Measurements from ENCODE around the gene CASP8. TPM values are rescaled to one million over a fixed set of nuclear protein-coding genes. Genes with fewer than 3 reads are reported as not detected.

Gene CASP8
- total and polyA plus RNA-seq, 2 of the 13 experiments (the other 11 are each of a cell fraction or from before 2014, with no cell fraction given): 25.0 to 52.8 TPM

DNA sequence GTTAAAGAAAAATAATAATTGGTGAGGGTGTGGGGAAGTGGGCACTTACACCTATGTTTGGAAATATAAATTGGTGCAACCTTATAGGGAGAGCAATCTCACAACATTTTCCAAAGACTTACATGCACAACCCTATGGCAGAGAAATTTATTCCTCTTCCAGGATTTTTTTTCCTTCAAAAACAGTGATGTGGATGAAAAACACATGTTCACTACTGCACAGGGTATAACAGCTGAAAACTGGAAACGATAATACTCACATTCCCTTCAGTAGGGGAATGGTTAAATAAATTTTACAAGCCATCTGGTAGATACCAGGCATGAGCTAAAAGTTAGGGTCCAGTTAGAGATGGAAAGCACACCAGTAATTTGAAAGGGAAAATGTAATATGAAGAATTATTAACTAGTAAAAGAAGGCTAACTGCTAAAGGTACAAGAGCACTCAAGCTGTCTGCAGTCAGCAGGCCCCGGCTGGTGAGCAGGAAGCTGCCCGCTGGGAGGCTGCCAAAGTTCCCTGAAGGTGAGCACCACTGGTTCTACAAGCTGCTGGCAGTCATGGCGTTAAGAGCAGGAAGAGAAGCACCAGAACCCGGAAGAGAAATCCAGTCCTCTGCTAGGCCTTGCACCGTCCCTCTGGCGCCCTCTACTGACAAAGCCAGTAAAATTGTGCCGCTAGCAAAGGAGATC, 28.4 kb upstream of the CASP8 start (continued):
- TF ChIP-seq, protein P1, sequence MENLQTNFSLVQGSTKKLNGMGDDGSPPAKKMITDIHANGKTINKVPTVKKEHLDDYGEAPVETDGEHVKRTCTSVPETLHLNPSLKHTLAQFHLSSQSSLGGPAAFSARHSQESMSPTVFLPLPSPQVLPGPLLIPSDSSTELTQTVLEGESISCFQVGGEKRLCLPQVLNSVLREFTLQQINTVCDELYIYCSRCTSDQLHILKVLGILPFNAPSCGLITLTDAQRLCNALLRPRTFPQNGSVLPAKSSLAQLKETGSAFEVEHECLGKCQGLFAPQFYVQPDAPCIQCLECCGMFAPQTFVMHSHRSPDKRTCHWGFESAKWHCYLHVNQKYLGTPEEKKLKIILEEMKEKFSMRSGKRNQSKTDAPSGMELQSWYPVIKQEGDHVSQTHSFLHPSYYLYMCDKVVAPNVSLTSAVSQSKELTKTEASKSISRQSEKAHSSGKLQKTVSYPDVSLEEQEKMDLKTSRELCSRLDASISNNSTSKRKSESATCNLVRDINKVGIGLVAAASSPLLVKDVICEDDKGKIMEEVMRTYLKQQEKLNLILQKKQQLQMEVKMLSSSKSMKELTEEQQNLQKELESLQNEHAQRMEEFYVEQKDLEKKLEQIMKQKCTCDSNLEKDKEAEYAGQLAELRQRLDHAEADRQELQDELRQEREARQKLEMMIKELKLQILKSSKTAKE (CRISPR knock-in tag; IDR thresholded peaks at IDR 0.05; ENCODE audit: borderline replicate concordance): no peak
- TF ChIP-seq, protein P2, sequence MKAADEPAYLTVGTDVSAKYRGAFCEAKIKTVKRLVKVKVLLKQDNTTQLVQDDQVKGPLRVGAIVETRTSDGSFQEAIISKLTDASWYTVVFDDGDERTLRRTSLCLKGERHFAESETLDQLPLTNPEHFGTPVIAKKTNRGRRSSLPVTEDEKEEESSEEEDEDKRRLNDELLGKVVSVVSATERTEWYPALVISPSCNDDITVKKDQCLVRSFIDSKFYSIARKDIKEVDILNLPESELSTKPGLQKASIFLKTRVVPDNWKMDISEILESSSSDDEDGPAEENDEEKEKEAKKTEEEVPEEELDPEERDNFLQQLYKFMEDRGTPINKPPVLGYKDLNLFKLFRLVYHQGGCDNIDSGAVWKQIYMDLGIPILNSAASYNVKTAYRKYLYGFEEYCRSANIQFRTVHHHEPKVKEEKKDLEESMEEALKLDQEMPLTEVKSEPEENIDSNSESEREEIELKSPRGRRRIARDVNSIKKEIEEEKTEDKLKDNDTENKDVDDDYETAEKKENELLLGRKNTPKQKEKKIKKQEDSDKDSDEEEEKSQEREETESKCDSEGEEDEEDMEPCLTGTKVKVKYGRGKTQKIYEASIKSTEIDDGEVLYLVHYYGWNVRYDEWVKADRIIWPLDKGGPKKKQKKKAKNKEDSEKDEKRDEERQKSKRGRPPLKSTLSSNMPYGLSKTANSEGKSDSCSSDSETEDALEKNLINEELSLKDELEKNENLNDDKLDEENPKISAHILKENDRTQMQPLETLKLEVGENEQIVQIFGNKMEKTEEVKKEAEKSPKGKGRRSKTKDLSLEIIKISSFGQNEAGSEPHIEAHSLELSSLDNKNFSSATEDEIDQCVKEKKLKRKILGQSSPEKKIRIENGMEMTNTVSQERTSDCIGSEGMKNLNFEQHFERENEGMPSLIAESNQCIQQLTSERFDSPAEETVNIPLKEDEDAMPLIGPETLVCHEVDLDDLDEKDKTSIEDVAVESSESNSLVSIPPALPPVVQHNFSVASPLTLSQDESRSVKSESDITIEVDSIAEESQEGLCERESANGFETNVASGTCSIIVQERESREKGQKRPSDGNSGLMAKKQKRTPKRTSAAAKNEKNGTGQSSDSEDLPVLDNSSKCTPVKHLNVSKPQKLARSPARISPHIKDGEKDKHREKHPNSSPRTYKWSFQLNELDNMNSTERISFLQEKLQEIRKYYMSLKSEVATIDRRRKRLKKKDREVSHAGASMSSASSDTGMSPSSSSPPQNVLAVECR (CRISPR knock-in tag; IDR thresholded peaks at IDR 0.05; ENCODE audit: borderline replicate concordance): peak; percentile 91
- TF ChIP-seq CEBPG (CRISPR knock-in tag; IDR thresholded peaks at IDR 0.05) (peak; percentile 60; the same call in 1 of the 2 replicates), ZBTB7B (CRISPR knock-in tag; IDR thresholded peaks at IDR 0.05) (peak; percentile 61; the same call in 1 of the 2 replicates), ZNF230 (CRISPR knock-in tag; IDR thresholded peaks at IDR 0.05) (peak; percentile 81; the same call in 1 of the 2 replicates), NKX3-1 (CRISPR knock-in tag; IDR thresholded peaks at IDR 0.05) (peak; percentile 47; the same call in 1 of the 2 replicates), ZNF224 (CRISPR knock-in tag; IDR thresholded peaks at IDR 0.05) (peak; percentile 92), MAF1 (CRISPR knock-in tag; IDR thresholded peaks at IDR 0.05; ENCODE audit: borderline replicate concordance) (no peak), SALL1 (CRISPR knock-in tag; IDR thresholded peaks at IDR 0.05) (peak; percentile 95), POLR2AphosphoS5 (IDR thresholded peaks at IDR 0.05; ENCODE audit: low read depth, low read length) (peak; percentile 82), ZNF496 (CRISPR knock-in tag; IDR thresholded peaks at IDR 0.05; ENCODE audit: insufficient replicate concordance) (no peak), ZNF432 (CRISPR knock-in tag; IDR thresholded peaks at IDR 0.05; ENCODE audit: borderline replicate concordance) (no peak), ZNF737 (CRISPR knock-in tag; IDR thresholded peaks at IDR 0.05; ENCODE audit: borderline replicate concordance) (no peak), ZNF44 (CRISPR knock-in tag; IDR thresholded peaks at IDR 0.05) (peak; percentile 96), ZNF292 (CRISPR knock-in tag; IDR thresholded peaks at IDR 0.05; ENCODE audit: borderline replicate concordance, low read depth) (0 out of 2 replicates have a peak, but pooled peaks have one; percentile 29), PHF20 (CRISPR knock-in tag; IDR thresholded peaks at IDR 0.05) (peak; percentile 95), ZNF883 (CRISPR knock-in tag; IDR thresholded peaks at IDR 0.05; ENCODE audit: not compliant biosample characterization) (peak; percentile 65), KAT2B (IDR thresholded peaks at IDR 0.05; ENCODE audit: borderline replicate concordance, low read depth, low read length) (no peak), ZFP36L2 (CRISPR knock-in tag; IDR thresholded peaks at IDR 0.05) (no peak; the same call in 1 of the 2 replicates), ZNF83 (CRISPR knock-in tag; IDR thresholded peaks at IDR 0.05; ENCODE audit: borderline replicate concordance) (no peak)
- TF ChIP-seq, protein P3, sequence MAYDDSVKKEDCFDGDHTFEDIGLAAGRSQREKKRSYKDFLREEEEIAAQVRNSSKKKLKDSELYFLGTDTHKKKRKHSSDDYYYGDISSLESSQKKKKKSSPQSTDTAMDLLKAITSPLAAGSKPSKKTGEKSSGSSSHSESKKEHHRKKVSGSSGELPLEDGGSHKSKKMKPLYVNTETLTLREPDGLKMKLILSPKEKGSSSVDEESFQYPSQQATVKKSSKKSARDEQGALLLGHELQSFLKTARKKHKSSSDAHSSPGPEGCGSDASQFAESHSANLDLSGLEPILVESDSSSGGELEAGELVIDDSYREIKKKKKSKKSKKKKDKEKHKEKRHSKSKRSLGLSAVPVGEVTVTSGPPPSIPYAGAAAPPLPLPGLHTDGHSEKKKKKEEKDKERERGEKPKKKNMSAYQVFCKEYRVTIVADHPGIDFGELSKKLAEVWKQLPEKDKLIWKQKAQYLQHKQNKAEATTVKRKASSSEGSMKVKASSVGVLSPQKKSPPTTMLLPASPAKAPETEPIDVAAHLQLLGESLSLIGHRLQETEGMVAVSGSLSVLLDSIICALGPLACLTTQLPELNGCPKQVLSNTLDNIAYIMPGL (CRISPR knock-in tag; IDR thresholded peaks at IDR 0.05; ENCODE audit: borderline replicate concordance in 1 of 2, low read depth in 1 of 2): peak; percentile 96 to 98; a peak in 3 of 4 replicates

Measured in HepG2 (cell line).